ENCODE results near the gene RNF41.

DNA sequence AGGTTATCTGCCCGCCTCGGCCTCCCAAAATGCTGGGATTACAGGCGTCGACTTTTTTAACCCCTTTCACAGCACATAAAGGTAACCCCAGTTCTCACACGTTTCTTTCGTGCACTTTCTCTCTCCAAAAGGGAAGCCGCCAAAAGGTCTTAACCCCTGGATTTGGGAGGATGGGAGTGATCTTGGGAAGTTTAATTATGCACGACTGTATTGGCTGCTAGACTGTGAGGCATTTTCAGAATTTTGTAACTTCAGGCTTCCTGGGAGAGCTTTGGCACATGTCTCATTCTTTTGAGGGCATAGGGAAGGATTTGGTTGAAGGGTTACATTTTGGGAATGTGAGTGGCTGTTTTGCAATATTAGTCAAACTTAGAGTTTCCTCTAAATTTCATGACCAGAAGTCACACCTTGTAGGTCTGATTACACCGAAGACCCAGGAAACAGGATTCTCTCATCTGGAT is 31.0 kb downstream of the RNF41 start:
- TF ChIP-seq, protein P1, sequence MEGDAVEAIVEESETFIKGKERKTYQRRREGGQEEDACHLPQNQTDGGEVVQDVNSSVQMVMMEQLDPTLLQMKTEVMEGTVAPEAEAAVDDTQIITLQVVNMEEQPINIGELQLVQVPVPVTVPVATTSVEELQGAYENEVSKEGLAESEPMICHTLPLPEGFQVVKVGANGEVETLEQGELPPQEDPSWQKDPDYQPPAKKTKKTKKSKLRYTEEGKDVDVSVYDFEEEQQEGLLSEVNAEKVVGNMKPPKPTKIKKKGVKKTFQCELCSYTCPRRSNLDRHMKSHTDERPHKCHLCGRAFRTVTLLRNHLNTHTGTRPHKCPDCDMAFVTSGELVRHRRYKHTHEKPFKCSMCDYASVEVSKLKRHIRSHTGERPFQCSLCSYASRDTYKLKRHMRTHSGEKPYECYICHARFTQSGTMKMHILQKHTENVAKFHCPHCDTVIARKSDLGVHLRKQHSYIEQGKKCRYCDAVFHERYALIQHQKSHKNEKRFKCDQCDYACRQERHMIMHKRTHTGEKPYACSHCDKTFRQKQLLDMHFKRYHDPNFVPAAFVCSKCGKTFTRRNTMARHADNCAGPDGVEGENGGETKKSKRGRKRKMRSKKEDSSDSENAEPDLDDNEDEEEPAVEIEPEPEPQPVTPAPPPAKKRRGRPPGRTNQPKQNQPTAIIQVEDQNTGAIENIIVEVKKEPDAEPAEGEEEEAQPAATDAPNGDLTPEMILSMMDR (IDR thresholded peaks at IDR 0.05), result no peak
- no peak for TF ChIP-seq EZH2 (IDR thresholded peaks at IDR 0.05; ENCODE audit: borderline replicate concordance, insufficient read depth, low read depth, low read length, poor library complexity, severe bottlenecking)
